Activated T-cell treated with anti-CD3 and anti-CD28 coated beads for 1 hour (primary cell): ENCODE data around the gene PIAS1.
"Not testable (repeated sequence)": the region's sequence is repeated elsewhere in the genome, so short reads cannot be mapped to it uniquely, and the experiment has no call there.

Experiments used
- DNase-seq: peaks from one replicate; pipeline ENCODE4 v3.0.0-alpha.2; 2020; ENCODE audit warnings: low read depth

PIAS1 gene

GRCh38 chr15:68184616-68185480, 130.7 kb downstream of the PIAS1 start:
- DNase-seq, result no peak

GRCh38 chr15:68186671-68187397, 132.7 kb downstream of the PIAS1 start:
- no peak for DNase-seq

- DNase-seq, result no peak
Observed at GRCh38 chr15:68187559-68187958, 133.4 kb downstream of the PIAS1 start.

- DNase-seq, result no peak
Observed at GRCh38 chr15:68188647-68189046, 134.5 kb downstream of the PIAS1 start.

GRCh38 chr15:68190048-68190447, 135.9 kb downstream of the PIAS1 start:
- DNase-seq, result no peak

GRCh38 chr15:68191555-68191954, 137.4 kb downstream of the PIAS1 start:
- no peak for DNase-seq

GRCh38 chr15:68192117-68192516, 138.0 kb downstream of the PIAS1 start:
- DNase-seq, result no peak

- DNase-seq, result no peak
Observed at GRCh38 chr15:68192804-68193486, 138.8 kb downstream of the PIAS1 start.

- DNase-seq, result no peak
Observed at GRCh38 chr15:68195336-68196112, 141.4 kb downstream of the PIAS1 start.

GRCh38 chr15:68196445-68197169, 142.5 kb downstream of the PIAS1 start:
- no peak for DNase-seq

- DNase-seq, result no peak
Observed at GRCh38 chr15:68197170-68197492, 143.0 kb downstream of the PIAS1 start.

- no peak for DNase-seq
Observed at GRCh38 chr15:68197661-68198437, 143.7 kb downstream of the PIAS1 start.

GRCh38 chr15:68199340-68199739, 145.2 kb downstream of the PIAS1 start:
- no peak for DNase-seq

GRCh38 chr15:68200016-68200861, 146.1 kb downstream of the PIAS1 start:
- no peak for DNase-seq

- DNase-seq, result no peak
Observed at GRCh38 chr15:68201153-68201878, 147.2 kb downstream of the PIAS1 start.

GRCh38 chr15:68201879-68202261, 147.8 kb downstream of the PIAS1 start:
- no peak for DNase-seq

GRCh38 chr15:68202994-68203393, 148.9 kb downstream of the PIAS1 start:
- DNase-seq, result not testable (repeated sequence)

GRCh38 chr15:68203486-68203885, 149.4 kb downstream of the PIAS1 start:
- DNase-seq, result no peak

GRCh38 chr15:68203956-68204355, 149.8 kb downstream of the PIAS1 start:
- DNase-seq, result no peak
